Gastroesophageal sphincter (tissue), 4 donors: Measurements from ENCODE around the gene CXCR3. TPM values are rescaled to one million over a fixed set of nuclear protein-coding genes. Genes with fewer than 3 reads are reported as not detected.
A peak's percentile ranks its signal among the peaks of the same experiment; 100 is the strongest.
"Not testable (repeated sequence)": the region's sequence is repeated elsewhere in the genome, so short reads cannot be mapped to it uniquely, and the experiment has no call there.

Source experiments
- ATAC-seq: fragments of 150-250 bp; one replicate; pipeline ENCODE4 v1.9.1; 2016; ENCODE audit warnings: mild to moderate bottlenecking, moderate library complexity
- H3K27ac ChIP-seq, 4 donors: fragments of 200-600 bp; sonication (generic) in 3 of 4; 1 replicate in 3 of 4; 2 replicates in 1 of 4; pipeline ENCODE4 v1.5.1; 2016 to 2019
- H3K27me3 ChIP-seq: fragments of 200-600 bp; sonication (generic); one replicate; pipeline ENCODE4 v1.5.1; 2019
- H3K36me3 ChIP-seq, 2 donors: fragments of 200-600 bp; sonication (generic); one replicate each; pipeline ENCODE4 v1.5.1; 2019; ENCODE audit warnings: control low read depth in 1 of 2
- H3K4me1 ChIP-seq, 3 donors: fragments of 200-600 bp; sonication (generic); 1 replicate in 2 of 3; 2 replicates in 1 of 3; pipeline ENCODE4 v1.5.1; 2016 to 2019; ENCODE audit warnings: control low read depth in 2 of 3
- H3K4me3 ChIP-seq, 2 donors: fragments of 200-600 bp; sonication (generic); one replicate each; pipeline ENCODE4 v1.5.1; 2019; ENCODE audit warnings: mild to moderate bottlenecking in 1 of 2, moderate library complexity in 1 of 2
- H3K9me3 ChIP-seq, 3 donors: fragments of 200-600 bp; sonication (generic); one replicate each; pipeline ENCODE4 v1.5.1; 2017 to 2019; ENCODE audit warnings: control low read depth in 2 of 3
- EP300 ChIP-seq: sonication (generic); formaldehyde crosslinking; IDR thresholded peaks from one replicate; pipeline ENCODE4 v1.6.1; 2017; ENCODE audit warnings: antibody characterized with exemption, mild to moderate bottlenecking
- POLR2A ChIP-seq, 2 donors: fragments of 450-650 bp; IDR thresholded peaks; one replicate each; pipeline ENCODE4 v1.6.1; 2017; ENCODE audit warnings: antibody characterized with exemption in 2 of 2, mild to moderate bottlenecking in 2 of 2, moderate library complexity in 1 of 2
- POLR2AphosphoS5 ChIP-seq: sonication (generic); formaldehyde crosslinking; IDR thresholded peaks from one replicate; pipeline ENCODE4 v1.6.1; 2017; ENCODE audit warnings: antibody characterized with exemption
- WGBS, 2 donors: methylation state at CpG; one replicate each; pipeline ENCODE4 v1.1.5; 2018; ENCODE audit warnings: low coverage in 1 of 2; 5-methylcytosine and 5-hydroxymethylcytosine counted together
- total RNA-seq, 4 donors: library from RNA; depleted of rRNA; stranded (reverse); fragments of >200 nt; gene quantifications; one replicate each; pipeline ENCODE4 v1.1.0, GENCODE V29; 2016
- TF ChIP-seq, protein P1 (sequence below), 4 experiments: fragments of 200-600 bp in 2 of 4; fragments of 450-650 bp in 2 of 4; sonication (generic) in 1 of 4; IDR thresholded peaks; one replicate each; pipeline ENCODE4 v1.5.1; 2017 to 2019; ENCODE audit warnings: antibody characterized with exemption in 4 of 4, mild to moderate bottlenecking in 2 of 4, moderate library complexity in 2 of 4

Gene CXCR3
- total RNA-seq, 4 donors from 2014 or later = 0.54 TPM; not detected in 3

GRCh38 chrX:71652405-71652804 is 34.1 kb upstream of the CXCR3 start:
- Histone ChIP-seq H3K4me1 (no peaks in the 10 kb centered on the region), H3K36me3 (no peaks in the 10 kb centered on the region), H3K27me3 (no peaks in the 10 kb centered on the region), H3K4me3 (no peak overlapping the region), H3K27ac (no peak overlapping the region), H3K9me3 (no peaks in the 10 kb centered on the region)
- ATAC-seq = no peak
- TF ChIP-seq, protein P1, sequence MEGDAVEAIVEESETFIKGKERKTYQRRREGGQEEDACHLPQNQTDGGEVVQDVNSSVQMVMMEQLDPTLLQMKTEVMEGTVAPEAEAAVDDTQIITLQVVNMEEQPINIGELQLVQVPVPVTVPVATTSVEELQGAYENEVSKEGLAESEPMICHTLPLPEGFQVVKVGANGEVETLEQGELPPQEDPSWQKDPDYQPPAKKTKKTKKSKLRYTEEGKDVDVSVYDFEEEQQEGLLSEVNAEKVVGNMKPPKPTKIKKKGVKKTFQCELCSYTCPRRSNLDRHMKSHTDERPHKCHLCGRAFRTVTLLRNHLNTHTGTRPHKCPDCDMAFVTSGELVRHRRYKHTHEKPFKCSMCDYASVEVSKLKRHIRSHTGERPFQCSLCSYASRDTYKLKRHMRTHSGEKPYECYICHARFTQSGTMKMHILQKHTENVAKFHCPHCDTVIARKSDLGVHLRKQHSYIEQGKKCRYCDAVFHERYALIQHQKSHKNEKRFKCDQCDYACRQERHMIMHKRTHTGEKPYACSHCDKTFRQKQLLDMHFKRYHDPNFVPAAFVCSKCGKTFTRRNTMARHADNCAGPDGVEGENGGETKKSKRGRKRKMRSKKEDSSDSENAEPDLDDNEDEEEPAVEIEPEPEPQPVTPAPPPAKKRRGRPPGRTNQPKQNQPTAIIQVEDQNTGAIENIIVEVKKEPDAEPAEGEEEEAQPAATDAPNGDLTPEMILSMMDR (IDR thresholded peaks at IDR 0.05) = peak; percentile 27 to 69 (median 42)
- TF ChIP-seq EP300 = no peak
- 33 to 50% methylated on average over 2 of the region's 2 CpGs for WGBS, 2 donors

- WGBS, 2 donors = 63% methylated on average over 4 of the region's 4 CpGs; no CpG with 5 or more reads in 1 of the 2 donors
- Histone ChIP-seq H3K27me3 (no peaks in the 10 kb centered on the region), H3K9me3 (no peaks in the 10 kb centered on the region), H3K27ac (no peak overlapping the region), H3K4me3 (no peak overlapping the region), H3K36me3 (no peaks in the 10 kb centered on the region), H3K4me1 (no peaks in the 10 kb centered on the region)
- ATAC-seq = no peak
- TF ChIP-seq, protein P1 (IDR thresholded peaks at IDR 0.05) = no peak
- TF ChIP-seq POLR2A (IDR thresholded peaks at IDR 0.05) (no peak), EP300 (no peak), POLR2AphosphoS5 (no peak)
Measured at GRCh38 chrX:71650333-71650969, 32.1 kb upstream of the CXCR3 start.

DNA sequence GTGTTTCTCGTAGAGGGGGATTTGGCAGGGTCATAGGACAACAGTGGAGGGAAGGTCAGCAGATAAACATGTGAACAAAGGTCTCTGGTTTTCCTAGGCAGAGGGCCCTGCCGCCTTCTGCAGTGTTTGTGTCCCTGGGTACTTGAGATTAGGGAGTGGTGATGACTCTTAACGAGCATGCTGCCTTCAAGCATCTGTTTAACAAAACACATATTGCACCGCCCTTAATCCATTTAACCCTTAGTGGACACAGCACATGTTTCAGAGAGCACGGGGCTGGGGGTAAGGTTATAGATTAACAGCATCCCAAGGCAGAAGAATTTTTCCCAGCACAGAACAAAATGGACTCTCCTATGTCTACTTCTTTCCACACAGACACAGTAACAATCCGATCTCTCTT is 26.1 kb upstream of the CXCR3 start:
- H3K27ac ChIP-seq, H3K4me3 ChIP-seq, H3K4me1 ChIP-seq, H3K9me3 ChIP-seq, ATAC-seq, H3K36me3 ChIP-seq, H3K27me3 ChIP-seq: not testable (repeated sequence)
- 100% methylated on average over 1 of the region's 6 CpGs; no CpG with 5 or more reads in 1 of the 2 donors for WGBS, 2 donors

DNA sequence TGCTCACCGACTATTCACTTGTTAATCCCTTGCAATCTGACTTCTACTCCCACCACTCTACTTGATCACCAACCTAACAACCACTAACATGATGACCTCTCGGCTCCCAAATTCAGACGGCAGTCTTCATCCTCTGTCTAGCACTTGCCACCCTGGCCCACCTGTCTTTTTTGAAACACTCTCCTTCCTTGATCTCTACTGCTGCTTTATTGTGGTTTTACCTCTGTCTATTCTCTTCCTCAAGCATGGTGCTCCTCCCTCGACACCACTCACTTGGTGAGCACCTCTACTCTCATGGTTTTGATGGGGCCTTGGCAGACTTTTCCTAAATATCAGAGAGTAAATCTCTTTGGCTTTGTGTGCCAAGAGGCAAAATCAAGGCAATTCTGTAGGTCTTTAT is 21.7 kb upstream of the CXCR3 start:
- no peak overlapping the region for H3K4me3 ChIP-seq
- peaks cover 0 to 16% (median 0%) of the 10 kb centered on the region in 3 donors for H3K4me1 ChIP-seq
- H3K27me3 ChIP-seq = no peaks in the 10 kb centered on the region
- H3K27ac ChIP-seq = no peak overlapping the region
- H3K9me3 ChIP-seq = no peaks in the 10 kb centered on the region
- ATAC-seq = no peak
- H3K36me3 ChIP-seq = no peaks in the 10 kb centered on the region
- WGBS, 2 donors = 83 to 93% methylated on average over 3 of the region's 4 CpGs
- no peak for TF ChIP-seq EP300
- TF ChIP-seq, protein P1 (IDR thresholded peaks at IDR 0.05) = no peak
- TF ChIP-seq POLR2A (IDR thresholded peaks at IDR 0.05) = no peak
- no peak for TF ChIP-seq POLR2AphosphoS5

DNA sequence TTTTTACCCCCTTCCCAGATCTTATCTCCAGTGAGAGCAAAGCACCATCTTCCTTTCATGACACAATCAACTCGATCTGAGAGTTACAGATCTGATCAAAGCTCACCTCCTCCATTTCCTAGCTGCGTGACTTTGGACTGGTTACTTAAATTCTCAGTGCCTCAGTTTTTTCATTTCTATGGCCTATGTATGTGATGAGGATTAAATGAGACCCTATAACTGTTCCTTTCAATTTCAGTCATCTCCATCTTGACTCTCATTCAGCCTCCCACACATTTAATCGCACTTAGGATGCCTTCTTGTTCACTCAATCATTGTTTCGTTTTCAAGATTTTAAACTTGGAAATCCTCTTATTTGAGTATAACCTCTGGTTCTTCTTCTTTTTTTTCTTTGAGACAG is 20.1 kb upstream of the CXCR3 start:
- peaks cover 0 to 16% (median 0%) of the 10 kb centered on the region in 3 donors for H3K4me1 ChIP-seq
- no peaks in the 10 kb centered on the region for H3K27me3 ChIP-seq
- H3K4me3 ChIP-seq = no peak overlapping the region
- no peaks in the 10 kb centered on the region for H3K36me3 ChIP-seq
- TF ChIP-seq, protein P1 (IDR thresholded peaks at IDR 0.05) = no peak
- no peak for TF ChIP-seq POLR2A (IDR thresholded peaks at IDR 0.05)
- no peak for TF ChIP-seq POLR2AphosphoS5
- TF ChIP-seq EP300 = no peak
- H3K9me3 ChIP-seq = no peaks in the 10 kb centered on the region
- no peak for ATAC-seq
- WGBS, 2 donors = 67 to 83% methylated on average over 2 to 3 of the region's 4 CpGs
- peak overlapping the region in 2 of 4 donors; percentile 46 to 59 for H3K27ac ChIP-seq
